Esophagus squamous epithelium (tissue), 5 donors: Measurements from ENCODE around the gene KIAA0232. TPM values are rescaled to one million over a fixed set of nuclear protein-coding genes. Genes with fewer than 3 reads are reported as not detected.

Source experiments
- DNase-seq: peaks from one replicate; lab custom pipeline; 2025; lab: John Stamatoyannopoulos, UW
- H3K27ac ChIP-seq, 4 donors: fragments of 200-600 bp; sonication (generic); one replicate each; pipeline ENCODE4 v1.5.1; 2016 to 2019; ENCODE audit warnings: mild to moderate bottlenecking in 1 of 4
- H3K27me3 ChIP-seq, 4 donors: fragments of 200-600 bp; sonication (generic); 1 replicate in 3 of 4; 2 replicates in 1 of 4; pipeline versions ENCODE4 v1.5.1 to v1.6.0; 2017 to 2021; ENCODE audit warnings: antibody characterized with exemption in 1 of 4
- H3K36me3 ChIP-seq, 3 donors: fragments of 200-600 bp; sonication (generic); one replicate each; pipeline ENCODE4 v1.5.1; 2016 to 2019
- H3K4me1 ChIP-seq, 3 donors: fragments of 200-600 bp; sonication (generic); one replicate each; pipeline ENCODE4 v1.5.1; 2017 to 2019
- H3K4me3 ChIP-seq, 4 donors: fragments of 200-600 bp; sonication (generic); 1 replicate in 3 of 4; 2 replicates in 1 of 4; pipeline ENCODE4 v1.5.1; 2016 to 2019; ENCODE audit warnings: mild to moderate bottlenecking in 2 of 4, moderate library complexity in 1 of 4
- H3K9me3 ChIP-seq, 3 donors: fragments of 200-600 bp; sonication (generic); one replicate each; pipeline ENCODE4 v1.5.1; 2016 to 2019
- POLR2A ChIP-seq, 4 donors: fragments of 450-650 bp; IDR thresholded peaks; one replicate each; pipeline ENCODE4 v1.6.1; 2017; ENCODE audit warnings: antibody characterized with exemption in 4 of 4, mild to moderate bottlenecking in 4 of 4, moderate library complexity in 3 of 4
- WGBS, 2 donors: methylation state at CpG; one replicate each; pipeline ENCODE4 v1.1.5; 2018; 5-methylcytosine and 5-hydroxymethylcytosine counted together
- intact Hi-C: fragments of 100-400 bp; cut with DNase I; formaldehyde crosslinking; loops from one replicate; pipeline ENCODE4 v1.15.0; 2022
- total RNA-seq, 4 donors: library from RNA; depleted of rRNA; stranded (reverse); fragments of >200 nt; gene quantifications; one replicate each; pipeline ENCODE4 v1.1.0, GENCODE V29; 2016
- TF ChIP-seq, protein P1 (sequence below), 6 experiments: fragments of 450-650 bp in 4 of 6; fragments of 200-600 bp in 2 of 6; sonication (generic) in 2 of 6; IDR thresholded peaks; one replicate each; pipeline ENCODE4 v1.5.1; 2016 to 2019; ENCODE audit warnings: antibody characterized with exemption in 6 of 6, mild to moderate bottlenecking in 4 of 6, moderate library complexity in 4 of 6
- donor health status: DM: yes; HTN: yes; CAD: no.

Gene KIAA0232
- total RNA-seq, 4 donors from 2014 or later: 19.4 to 46.8 (median 35.0) TPM

DNA sequence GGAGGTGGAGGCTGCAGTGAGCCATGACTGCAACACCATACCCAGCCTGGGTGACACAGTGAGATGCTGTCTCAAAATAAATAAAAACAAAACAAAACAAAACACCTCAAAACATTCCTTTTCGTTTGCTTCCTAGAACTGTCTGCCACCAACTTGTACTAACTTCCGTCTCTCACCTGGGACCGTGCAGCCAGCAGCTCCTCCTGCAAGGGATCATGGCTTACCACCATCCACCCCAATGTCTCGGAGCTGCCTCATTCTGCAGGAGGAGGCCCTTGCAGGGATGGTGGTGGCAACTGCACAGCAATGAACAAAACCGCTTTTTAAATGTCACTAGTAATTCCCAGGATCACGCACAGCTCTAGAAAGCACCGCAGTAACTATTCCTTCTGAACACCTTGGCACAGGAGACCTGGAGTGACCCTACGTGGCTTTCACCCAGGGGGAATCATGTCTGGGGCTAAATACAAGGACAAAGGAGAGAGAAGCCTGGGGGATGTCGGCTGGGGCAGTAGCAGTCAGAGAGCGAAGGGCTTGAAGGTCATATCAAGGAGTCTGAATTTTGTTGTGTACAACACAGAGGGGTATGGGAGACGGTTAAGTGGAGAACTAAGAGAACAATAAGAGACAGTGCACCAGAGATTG lies 17.4 kb upstream of the KIAA0232 start:
- TF ChIP-seq, protein P1, sequence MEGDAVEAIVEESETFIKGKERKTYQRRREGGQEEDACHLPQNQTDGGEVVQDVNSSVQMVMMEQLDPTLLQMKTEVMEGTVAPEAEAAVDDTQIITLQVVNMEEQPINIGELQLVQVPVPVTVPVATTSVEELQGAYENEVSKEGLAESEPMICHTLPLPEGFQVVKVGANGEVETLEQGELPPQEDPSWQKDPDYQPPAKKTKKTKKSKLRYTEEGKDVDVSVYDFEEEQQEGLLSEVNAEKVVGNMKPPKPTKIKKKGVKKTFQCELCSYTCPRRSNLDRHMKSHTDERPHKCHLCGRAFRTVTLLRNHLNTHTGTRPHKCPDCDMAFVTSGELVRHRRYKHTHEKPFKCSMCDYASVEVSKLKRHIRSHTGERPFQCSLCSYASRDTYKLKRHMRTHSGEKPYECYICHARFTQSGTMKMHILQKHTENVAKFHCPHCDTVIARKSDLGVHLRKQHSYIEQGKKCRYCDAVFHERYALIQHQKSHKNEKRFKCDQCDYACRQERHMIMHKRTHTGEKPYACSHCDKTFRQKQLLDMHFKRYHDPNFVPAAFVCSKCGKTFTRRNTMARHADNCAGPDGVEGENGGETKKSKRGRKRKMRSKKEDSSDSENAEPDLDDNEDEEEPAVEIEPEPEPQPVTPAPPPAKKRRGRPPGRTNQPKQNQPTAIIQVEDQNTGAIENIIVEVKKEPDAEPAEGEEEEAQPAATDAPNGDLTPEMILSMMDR (IDR thresholded peaks at IDR 0.05): no peak
- no peak for DNase-seq
- intact Hi-C loops: no loop called here
- Histone ChIP-seq H3K27me3 (no peaks in the 10 kb centered on the region), H3K27ac (no peak overlapping the region), H3K4me3 (no peak overlapping the region), H3K36me3 (no peaks in the 10 kb centered on the region), H3K9me3 (no peaks in the 10 kb centered on the region), H3K4me1 (peaks cover 0 to 51% (median 8%) of the 10 kb centered on the region in 3 donors)
- WGBS, 2 donors: 73 to 86% methylated on average over 9 to 11 of the region's 11 CpGs

DNA sequence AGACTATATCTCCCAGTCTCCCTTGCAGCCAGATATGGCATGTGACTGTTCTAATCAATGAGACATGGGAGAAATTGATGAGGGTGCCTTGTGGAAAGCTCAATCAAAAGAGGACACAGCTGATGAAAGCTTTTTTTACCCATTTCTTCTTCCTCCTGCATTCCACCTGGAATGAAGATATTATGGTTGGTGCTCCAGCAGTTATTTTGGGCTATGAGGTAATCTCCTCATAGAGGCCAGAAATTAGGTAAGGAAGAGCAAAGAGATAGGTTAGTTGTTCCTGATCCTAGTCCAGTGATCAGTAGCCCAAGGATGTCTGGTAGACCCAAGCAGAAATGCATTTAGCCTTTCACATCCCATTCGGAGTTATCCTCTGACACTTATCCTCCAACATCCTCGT lies 16.8 kb upstream of the KIAA0232 start:
- H3K27ac ChIP-seq: no peak overlapping the region

DNA sequence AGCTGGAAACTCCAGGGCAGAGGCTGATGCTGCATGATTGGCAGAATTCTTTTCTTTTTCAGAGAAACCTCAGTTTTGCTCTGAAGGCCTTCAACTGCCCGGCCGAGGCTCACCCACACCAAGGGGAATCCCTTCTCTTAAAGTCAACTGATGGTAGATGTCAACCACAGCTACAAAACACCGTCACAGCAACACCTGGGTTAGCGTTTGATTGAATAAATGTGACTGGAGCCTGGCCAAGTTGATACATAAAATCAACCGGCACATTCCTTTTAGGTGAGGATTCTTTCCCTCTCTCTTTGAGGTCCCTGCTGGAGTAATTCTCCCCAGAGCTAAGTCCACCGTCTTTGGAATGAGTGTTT lies 15.2 kb upstream of the KIAA0232 start:
- Histone ChIP-seq H3K4me3 (no peak overlapping the region), H3K27ac (no peak overlapping the region), H3K4me1 (peaks cover 0 to 69% (median 22%) of the 10 kb centered on the region in 3 donors), H3K9me3 (no peaks in the 10 kb centered on the region), H3K36me3 (no peaks in the 10 kb centered on the region), H3K27me3 (no peaks in the 10 kb centered on the region)
- DNase-seq: no peak
- intact Hi-C loops: no loop called here
- TF ChIP-seq, protein P1 (IDR thresholded peaks at IDR 0.05): no peak
- no peak for TF ChIP-seq POLR2A (IDR thresholded peaks at IDR 0.05)
- 43 to 55% methylated on average over 4 to 5 of the region's 6 CpGs for WGBS, 2 donors

More for the DNA sequence above, 16.8 kb upstream of the KIAA0232 start:
- WGBS, 2 donors: 88 to 95% methylated on average over 2 of the region's 2 CpGs
- H3K4me3 ChIP-seq: no peak overlapping the region
- H3K9me3 ChIP-seq: no peaks in the 10 kb centered on the region
- peaks cover 0 to 57% (median 9%) of the 10 kb centered on the region in 3 donors for H3K4me1 ChIP-seq
- no peak for TF ChIP-seq POLR2A (IDR thresholded peaks at IDR 0.05)
- TF ChIP-seq, protein P1 (IDR thresholded peaks at IDR 0.05): no peak
- DNase-seq: no peak
- intact Hi-C loops: no loop called here
- H3K27me3 ChIP-seq: no peaks in the 10 kb centered on the region
- no peaks in the 10 kb centered on the region for H3K36me3 ChIP-seq

DNA sequence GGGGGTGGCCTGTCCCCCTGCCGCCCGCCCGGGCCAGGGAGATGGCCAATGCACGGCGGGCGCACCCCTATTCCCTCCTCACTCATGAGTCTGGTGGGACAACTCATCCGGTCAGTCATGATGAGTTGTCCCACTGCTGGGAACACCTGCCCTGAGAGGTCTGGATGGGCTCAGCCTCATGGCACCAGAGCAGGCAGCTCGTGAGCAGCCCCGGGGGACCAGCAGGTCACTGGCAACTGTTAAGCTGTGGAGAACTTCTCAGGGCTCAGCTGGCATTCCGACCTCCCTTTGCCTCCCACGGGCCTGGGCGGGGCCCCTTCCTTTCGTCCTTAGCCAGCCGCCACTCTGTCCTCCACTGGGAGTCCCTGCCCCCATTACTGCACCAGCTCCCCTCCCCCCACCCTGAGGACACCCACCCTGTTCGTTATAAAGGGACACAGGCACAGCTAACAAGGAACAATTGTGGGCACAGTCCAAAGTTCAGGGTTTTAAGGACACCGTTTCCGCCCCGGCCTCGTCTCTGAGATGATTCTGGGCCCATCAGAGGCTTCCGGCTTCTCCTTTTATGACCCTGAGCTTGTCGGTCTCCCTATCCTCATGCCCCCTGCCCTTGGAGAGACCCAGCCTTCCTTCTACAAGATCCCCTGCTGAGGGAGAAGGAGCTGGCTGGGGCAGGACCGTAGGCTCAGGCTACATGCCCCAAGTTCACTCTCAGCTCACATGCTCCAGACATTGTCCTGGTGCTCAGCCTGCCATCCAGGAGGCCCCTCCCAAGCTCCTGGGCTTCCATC lies 14.6 kb upstream of the KIAA0232 start:
- TF ChIP-seq POLR2A (IDR thresholded peaks at IDR 0.05): no peak
- TF ChIP-seq, protein P1 (IDR thresholded peaks at IDR 0.05): no peak
- H3K27me3 ChIP-seq: no peaks in the 10 kb centered on the region
- WGBS, 2 donors: 56 to 83% methylated on average over 1 to 4 of the region's 22 CpGs
- intact Hi-C loops: no loop called here
- no peaks in the 10 kb centered on the region for H3K36me3 ChIP-seq
- no peak for DNase-seq
- H3K4me1 ChIP-seq: peaks cover 1 to 69% (median 26%) of the 10 kb centered on the region in 3 donors
- H3K9me3 ChIP-seq: no peaks in the 10 kb centered on the region
- H3K27ac ChIP-seq: peak overlapping the region in 1 of 4 donors; percentile 48
- no peak overlapping the region for H3K4me3 ChIP-seq

DNA sequence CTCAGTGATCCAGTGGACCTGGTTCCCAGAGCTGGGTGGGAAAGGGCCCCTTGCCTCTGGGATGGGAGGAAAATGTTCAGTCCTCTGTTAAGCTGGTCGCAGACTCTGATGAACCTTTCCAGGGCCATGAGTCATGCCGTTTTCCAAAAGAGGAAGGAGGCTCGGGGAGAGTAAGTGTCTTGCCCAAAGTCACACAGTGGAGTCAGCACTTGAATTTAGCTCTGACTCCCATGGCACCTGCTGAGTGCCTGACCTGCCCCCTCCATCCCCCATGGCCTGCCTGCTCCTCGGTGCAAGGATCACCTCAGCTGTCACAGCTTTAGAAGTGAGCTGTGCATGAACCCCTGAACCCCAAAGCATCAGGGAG lies 14.0 kb upstream of the KIAA0232 start:
- Histone ChIP-seq H3K9me3 (no peaks in the 10 kb centered on the region), H3K27ac (peak overlapping the region in 1 of 4 donors; percentile 48), H3K36me3 (no peaks in the 10 kb centered on the region), H3K4me3 (no peak overlapping the region), H3K4me1 (peaks cover 4 to 69% (median 27%) of the 10 kb centered on the region in 3 donors), H3K27me3 (no peaks in the 10 kb centered on the region)
- no peak for DNase-seq
- 16% methylated on average over 4 of the region's 4 CpGs; no CpG with 5 or more reads in 1 of the 2 donors for WGBS, 2 donors
- TF ChIP-seq, protein P1 (IDR thresholded peaks at IDR 0.05): no peak
- TF ChIP-seq POLR2A (IDR thresholded peaks at IDR 0.05): no peak
- intact Hi-C loops: no loop called here
